ENCODE data around the gene HIPK3. TPM values are rescaled to one million over a fixed set of nuclear protein-coding genes. Genes with fewer than 3 reads are reported as not detected.

HIPK3 gene
- total RNA-seq, 2 donors from 2014 or later: 125 to 311 TPM

DNA sequence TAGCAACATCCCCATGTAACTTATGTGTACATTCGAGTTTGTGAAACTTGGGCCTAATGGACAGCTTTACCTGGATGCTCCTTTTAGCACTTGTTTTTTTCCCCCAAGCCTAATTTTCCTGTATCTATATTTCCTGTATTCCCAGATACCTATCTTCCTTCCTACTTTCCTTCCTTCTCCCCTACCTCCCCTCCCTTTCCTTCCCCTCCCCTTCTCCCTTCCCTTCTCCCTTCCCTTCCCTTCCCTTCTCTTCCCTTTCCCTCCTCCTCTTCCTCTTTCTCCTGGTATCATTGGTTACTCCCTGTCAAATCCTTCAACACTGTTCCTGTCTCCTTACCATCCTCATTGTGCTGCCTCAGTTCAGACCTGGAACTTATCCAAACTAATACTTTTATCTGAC lies 111.8 kb downstream of the HIPK3 start:
- H3K36me3 ChIP-seq: no peaks in the 10 kb centered on the region
- ATAC-seq (ENCODE audit: insufficient number of reproducible peaks, low FRiP score, low read depth) (no peak), DNase-seq (ENCODE audit: low spot score) (no peak)
- H3K27ac ChIP-seq: no peak overlapping the region
- no peaks in the 10 kb centered on the region for H3K4me1 ChIP-seq (ENCODE audit: control insufficient read depth in 1 of 2, low read depth in 2 of 2)
- TF ChIP-seq, protein P1, sequence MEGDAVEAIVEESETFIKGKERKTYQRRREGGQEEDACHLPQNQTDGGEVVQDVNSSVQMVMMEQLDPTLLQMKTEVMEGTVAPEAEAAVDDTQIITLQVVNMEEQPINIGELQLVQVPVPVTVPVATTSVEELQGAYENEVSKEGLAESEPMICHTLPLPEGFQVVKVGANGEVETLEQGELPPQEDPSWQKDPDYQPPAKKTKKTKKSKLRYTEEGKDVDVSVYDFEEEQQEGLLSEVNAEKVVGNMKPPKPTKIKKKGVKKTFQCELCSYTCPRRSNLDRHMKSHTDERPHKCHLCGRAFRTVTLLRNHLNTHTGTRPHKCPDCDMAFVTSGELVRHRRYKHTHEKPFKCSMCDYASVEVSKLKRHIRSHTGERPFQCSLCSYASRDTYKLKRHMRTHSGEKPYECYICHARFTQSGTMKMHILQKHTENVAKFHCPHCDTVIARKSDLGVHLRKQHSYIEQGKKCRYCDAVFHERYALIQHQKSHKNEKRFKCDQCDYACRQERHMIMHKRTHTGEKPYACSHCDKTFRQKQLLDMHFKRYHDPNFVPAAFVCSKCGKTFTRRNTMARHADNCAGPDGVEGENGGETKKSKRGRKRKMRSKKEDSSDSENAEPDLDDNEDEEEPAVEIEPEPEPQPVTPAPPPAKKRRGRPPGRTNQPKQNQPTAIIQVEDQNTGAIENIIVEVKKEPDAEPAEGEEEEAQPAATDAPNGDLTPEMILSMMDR (IDR thresholded peaks at IDR 0.05): no peak
- H3K9me3 ChIP-seq: no peaks in the 10 kb centered on the region
- no peak overlapping the region for H3K4me3 ChIP-seq
- no peaks in the 10 kb centered on the region for H3K27me3 ChIP-seq (replicated peaks; ENCODE audit: insufficient read depth)

DNA sequence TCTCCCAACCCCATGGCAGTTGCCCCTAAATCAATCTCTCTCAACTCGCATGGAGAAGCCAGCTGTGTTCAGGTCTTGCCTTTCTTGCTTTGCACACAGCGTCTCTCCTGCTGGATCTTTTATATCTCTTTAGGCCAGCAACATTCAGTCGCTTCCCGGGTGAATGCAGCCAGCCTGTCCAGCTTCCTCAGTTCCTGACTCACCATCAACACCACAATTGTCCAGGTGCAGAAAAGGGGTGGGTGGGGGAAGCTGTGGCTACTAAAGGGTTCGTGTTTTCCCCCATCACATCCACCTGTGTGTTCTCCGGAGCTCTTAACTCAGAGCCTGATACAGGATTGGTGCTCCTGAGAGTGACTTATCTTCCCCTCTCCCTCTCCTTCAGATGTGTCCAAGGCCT lies 116.5 kb downstream of the HIPK3 start:
- Histone ChIP-seq H3K27ac (no peak overlapping the region), H3K36me3 (no peaks in the 10 kb centered on the region), H3K4me3 (no peak overlapping the region), H3K27me3 (replicated peaks; ENCODE audit: insufficient read depth) (no peaks in the 10 kb centered on the region), H3K9me3 (no peaks in the 10 kb centered on the region), H3K4me1 (ENCODE audit: control insufficient read depth in 1 of 2, low read depth in 2 of 2) (peaks cover 3 to 16% of the 10 kb centered on the region in 2 donors)
- TF ChIP-seq, protein P1 (IDR thresholded peaks at IDR 0.05): no peak
- ATAC-seq (ENCODE audit: insufficient number of reproducible peaks, low FRiP score, low read depth) (no peak), DNase-seq (ENCODE audit: low spot score) (no peak)

DNA sequence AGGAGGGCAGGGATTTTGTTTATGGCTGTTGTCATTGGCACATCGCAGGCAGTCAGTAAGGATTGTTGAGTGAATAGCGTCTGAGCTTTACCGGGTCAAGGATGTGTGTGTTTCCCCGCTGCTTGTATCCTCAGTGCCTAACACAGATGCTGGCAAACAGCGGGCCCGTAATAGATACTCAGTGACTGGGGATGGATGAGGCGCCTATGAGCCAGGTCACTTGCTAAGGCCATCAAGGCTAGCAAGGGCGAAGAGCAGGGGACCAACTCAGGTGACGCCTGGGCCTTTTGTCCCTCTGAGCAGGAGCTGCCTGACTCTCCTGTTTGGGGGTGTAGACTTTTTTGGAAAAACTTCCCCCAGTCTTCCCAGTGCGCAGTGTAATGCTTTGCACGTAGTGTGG lies 118.1 kb downstream of the HIPK3 start:
- Histone ChIP-seq H3K4me3 (peak overlapping the region; percentile 60), H3K36me3 (no peaks in the 10 kb centered on the region), H3K27ac (no peak overlapping the region), H3K4me1 (ENCODE audit: control insufficient read depth in 1 of 2, low read depth in 2 of 2) (peaks cover 3 to 16% of the 10 kb centered on the region in 2 donors), H3K27me3 (replicated peaks; ENCODE audit: insufficient read depth) (no peaks in the 10 kb centered on the region), H3K9me3 (no peaks in the 10 kb centered on the region)
- no peak for DNase-seq (ENCODE audit: low spot score)
- TF ChIP-seq, protein P1 (IDR thresholded peaks at IDR 0.05): no peak
- no peak for ATAC-seq (ENCODE audit: insufficient number of reproducible peaks, low FRiP score, low read depth)

DNA sequence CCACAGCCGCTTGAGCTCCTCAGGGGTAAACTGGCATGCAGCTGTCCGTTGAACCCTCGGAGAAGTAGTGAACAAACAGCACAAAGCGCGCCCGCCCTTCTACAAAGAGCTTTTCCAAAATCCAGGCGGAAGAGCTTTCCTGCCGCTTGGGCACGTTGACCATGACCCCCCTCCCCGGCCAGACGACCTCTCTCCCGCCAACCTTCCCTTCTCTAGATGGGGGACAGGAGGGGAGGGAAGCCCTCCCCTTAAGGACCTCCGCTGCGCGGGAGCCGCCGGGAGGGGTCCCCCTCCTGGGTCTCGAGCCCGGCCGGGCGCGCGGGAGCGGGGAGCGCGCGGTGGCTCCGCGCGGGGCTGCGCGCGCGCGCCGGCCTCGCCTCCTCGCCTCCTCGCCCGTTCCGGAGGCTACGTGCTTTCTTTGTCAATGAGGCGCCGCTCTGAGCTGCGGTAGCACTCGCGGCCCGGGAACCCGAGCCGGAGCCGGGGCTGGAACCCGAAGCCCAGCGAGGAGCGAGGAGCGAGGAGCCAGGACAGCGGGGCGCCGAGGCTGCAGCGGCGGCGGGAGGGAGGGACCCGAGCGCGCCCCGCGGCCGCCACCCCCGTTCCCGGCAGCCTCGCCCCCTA lies 118.6 kb downstream of the HIPK3 start, which contains the start of gene KIAA1549L:
Gene KIAA1549L, plus strand, starts transcription at position 421 of the 624 bp plus-strand sequence.
- Histone ChIP-seq H3K4me3 (peak within 1 kb of the TSS; percentile 60), H3K27ac (no peak within 1 kb of the TSS), H3K4me1 (ENCODE audit: control insufficient read depth in 1 of 2, low read depth in 2 of 2) (peaks cover 3 to 16% of the 10 kb centered on the region in 2 donors), H3K36me3 (no peaks in the 10 kb centered on the region), H3K9me3 (no peaks in the 10 kb centered on the region), H3K27me3 (replicated peaks; ENCODE audit: insufficient read depth) (no peaks in the 10 kb centered on the region)
- DNase-seq (ENCODE audit: low spot score): no peak
- TF ChIP-seq, protein P1 (IDR thresholded peaks at IDR 0.05): no peak
- ATAC-seq (ENCODE audit: insufficient number of reproducible peaks, low FRiP score, low read depth): no peak

DNA sequence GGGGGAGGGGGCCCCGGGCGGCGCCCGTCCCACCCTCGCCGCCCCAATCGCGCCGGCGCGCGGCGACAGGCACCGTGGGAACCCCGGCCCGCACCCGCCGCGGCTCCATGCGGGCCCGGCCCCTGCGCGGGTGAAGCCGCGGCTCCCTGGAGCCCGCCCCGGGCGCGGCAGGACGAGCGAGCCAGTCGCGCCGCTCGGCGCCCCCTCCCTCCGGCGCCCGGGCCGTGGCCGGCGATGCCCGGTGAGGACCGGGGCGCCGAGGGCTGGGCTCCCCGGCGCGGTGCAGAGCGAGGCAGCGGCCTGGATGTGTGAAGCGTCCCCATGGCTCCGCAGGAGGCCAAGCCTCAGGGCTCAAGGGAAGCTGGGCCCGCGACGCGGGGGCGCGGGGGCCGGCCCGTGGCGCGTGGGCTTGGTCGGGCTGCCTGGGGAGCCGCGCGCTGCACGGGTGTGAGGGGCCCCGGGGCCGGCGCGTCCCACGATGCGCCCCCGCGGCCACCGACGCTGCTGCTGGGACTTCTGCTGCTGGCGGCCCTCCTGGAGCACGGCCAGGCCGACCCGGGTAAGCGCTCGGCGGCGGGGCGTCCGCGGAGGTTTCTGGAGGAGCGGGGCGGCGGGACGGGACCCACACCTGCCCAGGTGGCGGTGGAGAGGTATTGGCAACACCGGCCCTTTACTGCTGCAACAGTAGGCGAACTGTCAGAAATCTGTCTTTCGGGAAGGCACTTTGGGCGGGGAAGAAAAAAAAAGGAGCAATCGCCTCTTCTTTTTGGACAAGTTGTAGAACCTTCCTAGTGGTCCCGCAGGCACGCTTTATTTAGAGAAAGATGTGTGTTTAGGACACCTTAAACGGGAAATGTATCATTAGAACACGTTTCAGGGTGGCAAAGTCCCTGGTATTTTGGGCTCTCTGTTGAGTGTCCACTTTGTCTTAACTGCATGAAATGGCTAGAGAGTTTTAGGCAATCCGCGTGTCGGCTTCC lies 119.4 kb downstream of the HIPK3 start:
- Histone ChIP-seq H3K27me3 (replicated peaks; ENCODE audit: insufficient read depth) (no peaks in the 10 kb centered on the region), H3K4me1 (ENCODE audit: control insufficient read depth in 1 of 2, low read depth in 2 of 2) (peaks cover 3 to 16% of the 10 kb centered on the region in 2 donors), H3K27ac (no peak overlapping the region), H3K4me3 (peak overlapping the region; percentile 60), H3K36me3 (no peaks in the 10 kb centered on the region), H3K9me3 (no peaks in the 10 kb centered on the region)
- DNase-seq (ENCODE audit: low spot score) (no peak), ATAC-seq (ENCODE audit: insufficient number of reproducible peaks, low FRiP score, low read depth) (no peak)
- TF ChIP-seq, protein P1 (IDR thresholded peaks at IDR 0.05): no peak

Measured in thoracic aorta (tissue), 2 donors.